Endothelial cell of umbilical vein (primary cell): ENCODE data around the gene DNAJC21. TPM values are rescaled to one million over a fixed set of nuclear protein-coding genes. Genes with fewer than 3 reads are reported as not detected.

Experiments used
- BruUV-seq: library from RNA; stranded (reverse); fragments of 400-500 nt; replicated peaks from 2 replicates; lab custom pipeline; 2021; lab: Mats Ljungman, UMichigan
- CTCF ChIA-PET: fragments of 300-600, 350-600 bp; sonication (Branson Sonifier 250); formaldehyde crosslinking; loops from one replicate; lab custom pipeline; 2021; ENCODE audit warnings: antibody characterized with exemption, inconsistent platforms; lab: Charles Lee
- POLR2A ChIA-PET: fragments of 300-600, 350-600 bp; sonication (Branson Sonifier 250); formaldehyde crosslinking; loops from one replicate; lab custom pipeline; 2021; ENCODE audit warnings: antibody characterized with exemption, inconsistent platforms; lab: Charles Lee
- DNase-seq: peaks from one replicate; pipeline ENCODE4 v3.0.0-alpha.2; 2011; ENCODE audit warnings: low read depth, low spot score
- FAIRE-seq: peaks from 2 replicates; lab custom pipeline; 2011; peaks lifted over from hg19 to GRCh38; lab: Jason Lieb, UNC
- H2AFZ ChIP-seq: 2 replicates; pipeline ENCODE4 v1.6.0; 2012; ENCODE audit warnings: low read depth, low read length, control low read depth, inconsistent platforms
- H3K27ac ChIP-seq: 2 replicates; pipeline ENCODE4 v1.5.1; 2011; ENCODE audit warnings: low read depth, mild to moderate bottlenecking, control low read depth, low read length, moderate library complexity; ENCODE audit not compliant: insufficient read depth
- H3K27me3 ChIP-seq, 2 experiments: 2 replicates each; pipeline versions ENCODE4 v1.6.0 to v1.6.1; 2011; ENCODE audit warnings: low read length in 2 of 2, mixed read lengths in 1 of 2; ENCODE audit not compliant: control insufficient read depth in 2 of 2, insufficient read depth in 2 of 2
- H3K36me3 ChIP-seq, 2 experiments: 2 replicates in 1 of 2; 3 replicates in 1 of 2; pipeline ENCODE4 v1.5.1; 2011; ENCODE audit warnings: low read length in 2 of 2, mild to moderate bottlenecking in 1 of 2, moderate library complexity in 1 of 2; ENCODE audit not compliant: control insufficient read depth in 2 of 2, insufficient read depth in 2 of 2; ENCODE audit errors: extremely low read depth in 1 of 2
- H3K4me1 ChIP-seq: 3 replicates; pipeline ENCODE4 v1.5.1; 2011; ENCODE audit warnings: mild to moderate bottlenecking, low read length; ENCODE audit not compliant: control insufficient read depth, insufficient read depth; ENCODE audit errors: extremely low read depth
- H3K4me2 ChIP-seq: 2 replicates; pipeline ENCODE4 v1.6.1; 2011; ENCODE audit warnings: low read length, control low read depth, mixed read lengths; ENCODE audit not compliant: insufficient read depth
- H3K4me3 ChIP-seq, 3 experiments: fragments of 200-600 bp in 1 of 3; sonication (generic), shearing (Covaris generic) in 1 of 3; replicated peaks in 1 of 3; 2 replicates each; pipeline ENCODE4 v1.5.1; 2011 to 2016; ENCODE audit warnings: control low read depth in 3 of 3, low read length in 3 of 3, mild to moderate bottlenecking in 2 of 3, inconsistent platforms in 1 of 3, low read depth in 1 of 3, moderate library complexity in 1 of 3; ENCODE audit not compliant: insufficient read depth in 1 of 3
- H3K79me2 ChIP-seq: 2 replicates; pipeline ENCODE4 v1.6.0; 2012; ENCODE audit warnings: low read length, inconsistent platforms; ENCODE audit not compliant: control insufficient read depth, insufficient read depth
- H3K9ac ChIP-seq: replicated peaks from 2 replicates; pipeline ENCODE3; 2011; ENCODE audit warnings: low read length, control low read depth; ENCODE audit not compliant: insufficient read depth; ENCODE audit errors: extremely low read depth
- H3K9me1 ChIP-seq: replicated peaks from 3 replicates; pipeline ENCODE4 v1.6.0; 2011; ENCODE audit warnings: mild to moderate bottlenecking, low read length; ENCODE audit not compliant: control insufficient read depth, insufficient read depth; ENCODE audit errors: extremely low read depth
- H3K9me3 ChIP-seq: replicated peaks from 2 replicates; pipeline ENCODE4 v1.5.1; 2012; ENCODE audit warnings: low read length, inconsistent platforms; ENCODE audit not compliant: control insufficient read depth, insufficient read depth
- H4K20me1 ChIP-seq: replicated peaks from 2 replicates; pipeline ENCODE3; 2011; ENCODE audit warnings: mild to moderate bottlenecking, low read length; ENCODE audit not compliant: control insufficient read depth, insufficient read depth; ENCODE audit errors: extremely low read depth
- EZH2 ChIP-seq: IDR thresholded peaks from 2 replicates; pipeline ENCODE4 v1.6.1; 2012; ENCODE audit warnings: borderline replicate concordance, low read depth, mild to moderate bottlenecking, moderate library complexity, low read length, inconsistent platforms; ENCODE audit not compliant: severe bottlenecking
- FOS ChIP-seq: IDR thresholded peaks from 2 replicates; pipeline ENCODE4 v1.6.1; 2011; ENCODE audit warnings: mild to moderate bottlenecking, low read length, moderate library complexity, borderline replicate concordance; ENCODE audit not compliant: insufficient read depth
- GATA2 ChIP-seq: IDR thresholded peaks from 2 replicates; pipeline ENCODE4 v1.7.0; 2011; ENCODE audit warnings: low read depth, mild to moderate bottlenecking, moderate library complexity, mixed read lengths, low read length; ENCODE audit not compliant: insufficient read length, insufficient read depth
- JUN ChIP-seq: IDR thresholded peaks from 2 replicates; pipeline ENCODE4 v1.6.1; 2011; ENCODE audit warnings: borderline replicate concordance, low read depth; ENCODE audit not compliant: insufficient read length, insufficient read depth
- MYC ChIP-seq: IDR thresholded peaks from one replicate; pipeline ENCODE4 v1.6.1; 2011; ENCODE audit warnings: mild to moderate bottlenecking, low read depth, low read length
- POLR2A ChIP-seq: IDR thresholded peaks from 2 replicates; pipeline ENCODE4 v1.6.1; 2012; ENCODE audit warnings: low read depth, mild to moderate bottlenecking, control low read depth, low read length
- POLR2AphosphoS5 ChIP-seq: IDR thresholded peaks from 2 replicates; pipeline ENCODE4 v1.6.1; 2012; ENCODE audit warnings: low read depth, mild to moderate bottlenecking, control low read depth, low read length, moderate library complexity; ENCODE audit not compliant: insufficient read depth
- dilution Hi-C: fragments of 300-500 bp; cut with MboI; formaldehyde crosslinking; loops from one replicate; pipeline ENCODE4 v1.15.0; 2019; ENCODE audit warnings: low sequenced_read_pairs; ENCODE audit not compliant: extremely low pct_ligation_motif_present
- intact Hi-C: fragments of 100-400 bp; cut with micrococcal nuclease; formaldehyde crosslinking; loops from one replicate; pipeline ENCODE4 v1.10.0; 2022
- polyA plus RNA-seq, 4 experiments: library from polyadenylated mRNA; depleted of rRNA in 3 of 4; stranded (reverse) in 3 of 4; unstranded in 1 of 4; fragments of >200 nt; gene quantifications; 2 replicates each; pipeline versions ENCODE4 v1.2.1 to v1.2.3, GENCODE V29; 2011 to 2012; ENCODE audit warnings: missing spikeins in 1 of 4
- total RNA-seq: library from RNA; stranded (reverse); gene quantifications from 2 replicates; pipeline ENCODE4 v1.2.3, GENCODE V29; 2021
- TF ChIP-seq, protein P1 (sequence below): IDR thresholded peaks from 2 replicates; pipeline ENCODE4 v1.6.1; 2011; ENCODE audit not compliant: insufficient read depth, insufficient read length
- TF ChIP-seq, protein P2 (sequence below), 2 donors: IDR thresholded peaks; 1 replicate in 1 of 2; 2 replicates in 1 of 2; pipeline ENCODE4 v1.5.1; 2011; ENCODE audit warnings: low read length in 2 of 2, mild to moderate bottlenecking in 2 of 2, moderate library complexity in 2 of 2, control low read depth in 1 of 2, inconsistent platforms in 1 of 2, low read depth in 1 of 2; ENCODE audit not compliant: insufficient read depth in 1 of 2; ENCODE audit errors: extremely low read depth in 1 of 2

Gene DNAJC21
- total and polyA plus RNA-seq, 2 donors (not counting 3 experiments of a cell fraction or from before 2014, with no cell fraction given) = 5.3 to 39.4 TPM

DNA sequence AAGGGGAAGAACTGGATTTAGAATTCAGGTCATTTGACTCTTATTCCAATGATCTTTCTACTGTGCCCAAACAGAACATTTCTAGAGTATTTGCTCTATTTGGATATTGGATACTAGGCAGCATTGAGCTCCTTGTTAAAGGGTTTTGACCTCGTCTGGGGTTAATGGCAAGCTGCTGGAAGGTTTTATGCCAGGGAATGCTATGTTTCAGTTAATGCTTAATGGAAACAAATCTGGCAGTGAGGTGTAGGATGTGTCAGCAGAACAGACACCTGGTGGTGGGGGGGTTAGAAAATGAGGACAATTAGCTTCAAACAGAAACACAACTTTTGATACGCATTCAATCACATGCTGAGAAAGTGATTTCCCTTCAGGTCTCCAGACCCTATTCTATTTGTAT lies 66.9 kb downstream of the DNAJC21 start:
- DNase-seq (no peak), FAIRE-seq (no peak)
- no TSS peak for BruUV-seq
- Histone ChIP-seq H3K4me1 (no peaks in the 10 kb centered on the region), H3K4me3 (no peak overlapping the region), H4K20me1 (no peaks in the 10 kb centered on the region), H2AFZ (no peak overlapping the region), H3K9me3 (no peaks in the 10 kb centered on the region), H3K36me3 (no peaks in the 10 kb centered on the region), H3K9me1 (no peaks in the 10 kb centered on the region), H3K27me3 (peaks cover 10 to 13% of the 10 kb centered on the region in 2 experiments), H3K27ac (no peak overlapping the region), H3K4me2 (no peak overlapping the region), H3K9ac (no peak overlapping the region), H3K79me2 (no peaks in the 10 kb centered on the region)
- ChIA-PET POLR2A (interaction anchor here (0.5 kb wide), 1 partner anchor 18 kb away, joined by 6 read pairs; no protein-coding TSS in a partner anchor), CTCF (no interaction called here)
- TF ChIP-seq, protein P1, sequence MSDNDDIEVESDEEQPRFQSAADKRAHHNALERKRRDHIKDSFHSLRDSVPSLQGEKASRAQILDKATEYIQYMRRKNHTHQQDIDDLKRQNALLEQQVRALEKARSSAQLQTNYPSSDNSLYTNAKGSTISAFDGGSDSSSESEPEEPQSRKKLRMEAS = no peak
- TF ChIP-seq POLR2AphosphoS5 (no peak), POLR2A (no peak), FOS (no peak), JUN (no peak), GATA2 (no peak), EZH2 (no peak), MYC (no peak)
- TF ChIP-seq, protein P2, sequence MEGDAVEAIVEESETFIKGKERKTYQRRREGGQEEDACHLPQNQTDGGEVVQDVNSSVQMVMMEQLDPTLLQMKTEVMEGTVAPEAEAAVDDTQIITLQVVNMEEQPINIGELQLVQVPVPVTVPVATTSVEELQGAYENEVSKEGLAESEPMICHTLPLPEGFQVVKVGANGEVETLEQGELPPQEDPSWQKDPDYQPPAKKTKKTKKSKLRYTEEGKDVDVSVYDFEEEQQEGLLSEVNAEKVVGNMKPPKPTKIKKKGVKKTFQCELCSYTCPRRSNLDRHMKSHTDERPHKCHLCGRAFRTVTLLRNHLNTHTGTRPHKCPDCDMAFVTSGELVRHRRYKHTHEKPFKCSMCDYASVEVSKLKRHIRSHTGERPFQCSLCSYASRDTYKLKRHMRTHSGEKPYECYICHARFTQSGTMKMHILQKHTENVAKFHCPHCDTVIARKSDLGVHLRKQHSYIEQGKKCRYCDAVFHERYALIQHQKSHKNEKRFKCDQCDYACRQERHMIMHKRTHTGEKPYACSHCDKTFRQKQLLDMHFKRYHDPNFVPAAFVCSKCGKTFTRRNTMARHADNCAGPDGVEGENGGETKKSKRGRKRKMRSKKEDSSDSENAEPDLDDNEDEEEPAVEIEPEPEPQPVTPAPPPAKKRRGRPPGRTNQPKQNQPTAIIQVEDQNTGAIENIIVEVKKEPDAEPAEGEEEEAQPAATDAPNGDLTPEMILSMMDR (IDR thresholded peaks at IDR 0.05; ENCODE audit: extremely low read depth in 1 of 2, insufficient read depth in 1 of 2, low read depth in 1 of 2, low read length in 2 of 2) = no peak
- intact Hi-C loops (no loop called here), dilution Hi-C loops (no loop called here)
